ENCODE data around the gene RNU1-4.
"Not testable (repeated sequence)": the region's sequence is repeated elsewhere in the genome, so short reads cannot be mapped to it uniquely, and the experiment has no call there.

The RNU1-4 gene

GRCh38 chr1:16740047-16740964, at the start of gene RNU1-4:
RNU1-4 (plus strand) TSS chr1:16740516.
- not testable (repeated sequence) for DNase-seq

- not testable (repeated sequence) for DNase-seq
Observed at GRCh38 chr1:16690971-16691682, 49.2 kb upstream of the RNU1-4 start.

GRCh38 chr1:16692283-16692682, 48.0 kb upstream of the RNU1-4 start:
- DNase-seq: not testable (repeated sequence)

- not testable (repeated sequence) for DNase-seq
Observed at GRCh38 chr1:16692717-16693448, 47.4 kb upstream of the RNU1-4 start.

GRCh38 chr1:16693449-16694307, 46.6 kb upstream of the RNU1-4 start:
- not testable (repeated sequence) for DNase-seq

- not testable (repeated sequence) for DNase-seq
Observed at GRCh38 chr1:16694308-16694702, 46.0 kb upstream of the RNU1-4 start.

- not testable (repeated sequence) for DNase-seq
Observed at GRCh38 chr1:16696507-16697150, 43.7 kb upstream of the RNU1-4 start.

- not testable (repeated sequence) for DNase-seq
Observed at GRCh38 chr1:16697152-16697551, 43.2 kb upstream of the RNU1-4 start.

GRCh38 chr1:16699440-16699839, 40.9 kb upstream of the RNU1-4 start:
- DNase-seq: not testable (repeated sequence)

GRCh38 chr1:16700138-16700895, 40.0 kb upstream of the RNU1-4 start:
- DNase-seq: not testable (repeated sequence)

GRCh38 chr1:16701189-16701588, 39.1 kb upstream of the RNU1-4 start:
- DNase-seq: not testable (repeated sequence)

GRCh38 chr1:16702280-16702679, 38.0 kb upstream of the RNU1-4 start:
- not testable (repeated sequence) for DNase-seq

GRCh38 chr1:16703141-16703540, 37.2 kb upstream of the RNU1-4 start:
- not testable (repeated sequence) for DNase-seq

- not testable (repeated sequence) for DNase-seq
Observed at GRCh38 chr1:16703602-16704001, 36.7 kb upstream of the RNU1-4 start.

- DNase-seq: not testable (repeated sequence)
Observed at GRCh38 chr1:16704076-16704475, 36.2 kb upstream of the RNU1-4 start.

GRCh38 chr1:16704502-16705100, 35.7 kb upstream of the RNU1-4 start:
- not testable (repeated sequence) for DNase-seq

- DNase-seq: not testable (repeated sequence)
Observed at GRCh38 chr1:16706302-16706701, 34.0 kb upstream of the RNU1-4 start.

GRCh38 chr1:16707130-16708093, 32.9 kb upstream of the RNU1-4 start:
- not testable (repeated sequence) for DNase-seq

GRCh38 chr1:16708704-16709103, 31.6 kb upstream of the RNU1-4 start:
- not testable (repeated sequence) for DNase-seq

All from stimulated activated CD4-positive, alpha-beta T cell treated with anti-CD3 and anti-CD28 coated beads, Interleukin-1b, Interleukin-23, amount 100 ng/mL, for 48 hours (primary cell).